Osteocyte (in vitro differentiated cells): ENCODE measurements around the gene DIAPH3. TPM values are rescaled to one million over a fixed set of nuclear protein-coding genes. Genes with fewer than 3 reads are reported as not detected.
A peak's percentile ranks its signal among the peaks of the same experiment; 100 is the strongest.

ENCODE experiments used
- DNase-seq: peaks from one replicate; pipeline ENCODE4 v3.0.0; 2021; ENCODE audit warnings: mixed read lengths; ENCODE audit not compliant: unreplicated experiment; ENCODE audit errors: extremely low spot score
- H3K27ac Mint-ChIP-seq: one replicate; pipeline ENCODE4 v1.8.0; 2021; ENCODE audit warnings: mild to moderate bottlenecking, mixed read lengths; ENCODE audit not compliant: unreplicated experiment
- H3K27me3 Mint-ChIP-seq: one replicate; pipeline ENCODE4 v1.8.0; 2021; ENCODE audit warnings: mixed read lengths; ENCODE audit not compliant: unreplicated experiment
- H3K36me3 Mint-ChIP-seq: one replicate; pipeline ENCODE4 v1.8.0; 2021; ENCODE audit warnings: mixed read lengths; ENCODE audit not compliant: unreplicated experiment
- H3K4me1 Mint-ChIP-seq: one replicate; pipeline ENCODE4 v1.8.0; 2021; ENCODE audit warnings: mixed read lengths; ENCODE audit not compliant: unreplicated experiment
- H3K4me3 Mint-ChIP-seq: one replicate; pipeline ENCODE4 v1.8.0; 2021; ENCODE audit warnings: mild to moderate bottlenecking, moderate library complexity, mixed read lengths; ENCODE audit not compliant: unreplicated experiment
- H3K9me3 Mint-ChIP-seq: one replicate; pipeline ENCODE4 v1.8.0; 2021; ENCODE audit warnings: mixed read lengths; ENCODE audit not compliant: unreplicated experiment
- CTCF ChIP-seq: fragments of 200-600 bp; sonication (generic); IDR thresholded peaks from 2 replicates; pipeline ENCODE4 v1.5.0; 2021; ENCODE audit warnings: antibody characterized with exemption, mild to moderate bottlenecking, moderate library complexity
- total RNA-seq: library from RNA; stranded (reverse); gene quantifications from 2 replicates; pipeline ENCODE4 v1.2.1, GENCODE V29; 2021

DIAPH3 gene
- total RNA-seq, 1 donor from 2014 or later = 12.2 TPM

DNA sequence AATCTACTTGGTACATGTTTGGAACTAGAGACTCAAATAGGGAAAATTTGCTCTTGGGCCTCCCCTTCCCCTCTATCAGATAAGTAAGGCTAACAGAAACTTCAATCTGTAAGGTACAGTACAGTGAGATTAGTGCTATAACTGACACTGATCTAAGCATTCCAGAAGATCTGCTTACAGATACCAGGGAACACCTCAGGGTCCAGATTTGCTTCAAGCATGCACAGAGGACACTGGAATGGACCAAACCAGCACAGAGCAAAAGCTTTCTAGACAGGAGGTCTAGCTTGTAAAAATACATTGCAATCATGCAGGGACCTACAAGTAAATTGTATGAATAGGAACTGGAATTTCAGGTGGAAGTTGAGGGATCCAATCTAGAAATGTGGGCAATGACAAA lies 16.4 kb downstream of the DIAPH3 start:
- Mint-ChIP-seq H3K27me3 (no peaks in the 10 kb centered on the region), H3K27ac (peak overlapping the region; percentile 67), H3K9me3 (no peaks in the 10 kb centered on the region), H3K36me3 (no peaks in the 10 kb centered on the region), H3K4me3 (no peak overlapping the region), H3K4me1 (peaks cover 75% of the 10 kb centered on the region)
- TF ChIP-seq CTCF = no peak
- DNase-seq = no peak

GRCh38 chr13:60146471-60146870 lies 17.3 kb downstream of the DIAPH3 start:
- H3K9me3 Mint-ChIP-seq = no peaks in the 10 kb centered on the region
- no peak for DNase-seq
- TF ChIP-seq CTCF = no peak
- H3K4me3 Mint-ChIP-seq = no peak overlapping the region
- H3K36me3 Mint-ChIP-seq = no peaks in the 10 kb centered on the region
- H3K4me1 Mint-ChIP-seq = peaks cover 66% of the 10 kb centered on the region
- H3K27me3 Mint-ChIP-seq = no peaks in the 10 kb centered on the region
- peak overlapping the region; percentile 67 for H3K27ac Mint-ChIP-seq

GRCh38 chr13:60143775-60144174 lies 20.0 kb downstream of the DIAPH3 start:
- no peak for TF ChIP-seq CTCF
- Mint-ChIP-seq H3K4me3 (no peak overlapping the region), H3K27me3 (no peaks in the 10 kb centered on the region), H3K36me3 (no peaks in the 10 kb centered on the region), H3K27ac (no peak overlapping the region), H3K9me3 (no peaks in the 10 kb centered on the region), H3K4me1 (peaks cover 65% of the 10 kb centered on the region)
- DNase-seq = no peak

DNA sequence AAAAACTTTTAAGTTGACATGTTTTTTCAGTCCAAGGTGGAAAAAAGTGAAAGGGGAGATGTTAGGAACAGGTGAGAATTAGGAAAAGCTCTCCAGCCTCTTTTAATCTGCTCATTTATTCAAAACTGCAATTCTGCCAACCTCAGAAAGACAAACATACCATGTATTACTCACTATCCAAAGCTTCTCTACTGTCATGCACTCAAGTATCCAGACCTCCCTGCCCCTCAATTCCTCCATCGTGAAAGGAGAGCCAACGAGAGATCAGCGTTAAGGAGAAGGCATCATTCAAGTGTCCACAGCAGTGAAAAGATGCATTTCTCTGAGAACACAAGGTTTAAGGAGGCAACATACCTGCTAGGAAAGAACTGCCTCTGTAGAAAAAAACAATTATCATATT lies 24.5 kb downstream of the DIAPH3 start:
- no peak for TF ChIP-seq CTCF
- Mint-ChIP-seq H3K36me3 (no peaks in the 10 kb centered on the region), H3K27me3 (no peaks in the 10 kb centered on the region), H3K27ac (peak overlapping the region; percentile 89), H3K4me3 (peak overlapping the region; percentile 56), H3K4me1 (peaks cover 50% of the 10 kb centered on the region), H3K9me3 (no peaks in the 10 kb centered on the region)
- DNase-seq = no peak

GRCh38 chr13:60138674-60139073 lies 25.1 kb downstream of the DIAPH3 start:
- Mint-ChIP-seq H3K36me3 (no peaks in the 10 kb centered on the region), H3K4me3 (no peak overlapping the region)

More at GRCh38 chr13:60138674-60139073, 25.1 kb downstream of the DIAPH3 start:
- Mint-ChIP-seq H3K27me3 (no peaks in the 10 kb centered on the region), H3K27ac (peak overlapping the region; percentile 89), H3K9me3 (no peaks in the 10 kb centered on the region), H3K4me1 (peaks cover 49% of the 10 kb centered on the region)
- TF ChIP-seq CTCF = no peak
- no peak for DNase-seq
